Neural cell (in vitro differentiated cells): ENCODE data around the gene WDR7.

Source experiments
- CTCF ChIP-seq: fragments of 450-650 bp; IDR thresholded peaks from 2 replicates; pipeline ENCODE4 v1.5.1; 2014; ENCODE audit warnings: antibody characterized with exemption, mild to moderate bottlenecking, moderate library complexity; ENCODE audit not compliant: poor library complexity, severe bottlenecking
- EP300 ChIP-seq: fragments of 450-650 bp; conservative IDR thresholded peaks from 2 replicates; pipeline ENCODE4 v1.6.1; 2014; ENCODE audit warnings: antibody characterized with exemption, mild to moderate bottlenecking, moderate library complexity; ENCODE audit not compliant: poor library complexity, severe bottlenecking
- EZH2 ChIP-seq: fragments of 200-600, 300-800 bp; shearing (Covaris generic), sonication (generic); IDR thresholded peaks from 2 replicates; pipeline ENCODE4 v1.6.1; 2014; ENCODE audit warnings: antibody characterized with exemption, low read length, borderline replicate concordance, mild to moderate bottlenecking; ENCODE audit not compliant: insufficient read depth, poor library complexity, severe bottlenecking
- MXI1 ChIP-seq: fragments of 450-650 bp; conservative IDR thresholded peaks from 2 replicates; pipeline ENCODE4 v1.6.1; 2014; ENCODE audit warnings: antibody characterized with exemption, mild to moderate bottlenecking; ENCODE audit not compliant: poor library complexity, severe bottlenecking
- POLR2AphosphoS5 ChIP-seq: IDR thresholded peaks from 2 replicates; pipeline ENCODE4 v1.6.1; 2012
- RAD21 ChIP-seq: fragments of 450-650 bp; conservative IDR thresholded peaks from 2 replicates; pipeline ENCODE4 v1.6.1; 2014; ENCODE audit warnings: antibody characterized with exemption, mild to moderate bottlenecking, moderate library complexity
- REST ChIP-seq: IDR thresholded peaks from 2 replicates; pipeline ENCODE4 v1.6.1; 2012; ENCODE audit warnings: borderline replicate concordance

GRCh38 chr18:57084331-57085271 is 433.4 kb downstream of the WDR7 start:
- TF ChIP-seq EZH2 (no peak), REST (no peak), RAD21 (no peak), CTCF (no peak), EP300 (no peak), POLR2AphosphoS5 (no peak), MXI1 (no peak)
